Astrocyte of the hippocampus (primary cell): ENCODE results near the gene POLR1G.
A peak's percentile ranks its signal among the peaks of the same experiment; 100 is the strongest.

ENCODE experiments used
- DNase-seq: peaks from one replicate; pipeline ENCODE4 v3.0.0; 2011; ENCODE audit warnings: low read depth, low spot score

POLR1G gene

GRCh38 chr19:45406226-45407090 is at the start of gene POLR1G:
Gene POLR1G (plus strand): TSS chr19:45406644. CDS start chr19:45406697, 53 bp downstream.
- peak; percentile 88 for DNase-seq

- DNase-seq: no peak
Observed at GRCh38 chr19:45356760-45357444, 49.5 kb upstream of the POLR1G start.

GRCh38 chr19:45357445-45357783 is 49.0 kb upstream of the POLR1G start:
- no peak for DNase-seq

- DNase-seq: no peak
Observed at GRCh38 chr19:45358213-45358792, 48.1 kb upstream of the POLR1G start.

GRCh38 chr19:45361608-45362007 is 44.8 kb upstream of the POLR1G start:
- no peak for DNase-seq

- no peak for DNase-seq
Observed at GRCh38 chr19:45362291-45362690, 44.2 kb upstream of the POLR1G start.

GRCh38 chr19:45363861-45364459 is 42.5 kb upstream of the POLR1G start:
- no peak for DNase-seq

GRCh38 chr19:45364696-45365095 is 41.7 kb upstream of the POLR1G start:
- DNase-seq: no peak

GRCh38 chr19:45368127-45368526 is 38.3 kb upstream of the POLR1G start:
- no peak for DNase-seq

- DNase-seq: no peak
Observed at GRCh38 chr19:45368737-45369340, 37.6 kb upstream of the POLR1G start.

GRCh38 chr19:45370410-45371204 is 35.8 kb upstream of the POLR1G start, which contains the start of gene ERCC2:
Gene ERCC2 (minus strand): TSS chr19:45370573. CDS start chr19:45370540, 33 bp downstream.
- peak; percentile 100 for DNase-seq

GRCh38 chr19:45376045-45376724 is 30.3 kb upstream of the POLR1G start:
- peak; percentile 93 for DNase-seq

- no peak for DNase-seq
Observed at GRCh38 chr19:45380107-45380506, 26.3 kb upstream of the POLR1G start.

- no peak for DNase-seq
Observed at GRCh38 chr19:45382426-45382825, 24.0 kb upstream of the POLR1G start.

- DNase-seq: no peak
Observed at GRCh38 chr19:45385392-45386221, 20.8 kb upstream of the POLR1G start.

GRCh38 chr19:45391346-45391745 is 15.1 kb upstream of the POLR1G start:
- DNase-seq: no peak

- DNase-seq: no peak
Observed at GRCh38 chr19:45391871-45392665, 14.4 kb upstream of the POLR1G start.

- no peak for DNase-seq
Observed at GRCh38 chr19:45395821-45396617, 10.4 kb upstream of the POLR1G start.
